Upper lobe of left lung (tissue), 6 donors: ENCODE data around the gene CADPS. TPM values are rescaled to one million over a fixed set of nuclear protein-coding genes. Genes with fewer than 3 reads are reported as not detected.

Source experiments
- ATAC-seq, 2 donors: fragments of 200-7000 bp; cut with Tn5 transposase; one replicate each; pipeline ENCODE4 v1.9.1; 2022; ENCODE audit warnings: mild to moderate bottlenecking in 2 of 2, moderate library complexity in 2 of 2; ENCODE audit not compliant: low FRiP score in 2 of 2
- DNase-seq, 2 donors: peaks; one replicate each; pipeline ENCODE4 v3.0.0-alpha.2; 2019 to 2020
- H3K27ac ChIP-seq, 4 donors: fragments of 200-600 bp; sonication (generic); one replicate each; pipeline ENCODE4 v1.5.1; 2016 to 2019
- H3K27me3 ChIP-seq, 4 donors: fragments of 200-600 bp; sonication (generic); one replicate each; pipeline ENCODE4 v1.5.1; 2017 to 2019
- H3K36me3 ChIP-seq, 4 donors: fragments of 200-600 bp; sonication (generic); one replicate each; pipeline ENCODE4 v1.5.1; 2016 to 2019
- H3K4me1 ChIP-seq, 4 donors: fragments of 200-600 bp; sonication (generic); one replicate each; pipeline ENCODE4 v1.5.1; 2018 to 2019
- H3K4me3 ChIP-seq, 4 donors: fragments of 200-600 bp; sonication (generic); one replicate each; pipeline ENCODE4 v1.5.1; 2017 to 2019; ENCODE audit warnings: mild to moderate bottlenecking in 2 of 4, moderate library complexity in 1 of 4
- H3K9me3 ChIP-seq, 4 donors: fragments of 200-600 bp; sonication (generic); one replicate each; pipeline ENCODE4 v1.5.1; 2018 to 2019
- EP300 ChIP-seq, 4 donors: sonication (generic); formaldehyde crosslinking; IDR thresholded peaks; one replicate each; pipeline ENCODE4 v1.5.1; 2017; ENCODE audit warnings: antibody characterized with exemption in 4 of 4, control low read depth in 2 of 4
- POLR2A ChIP-seq, 4 donors: fragments of 450-650 bp; IDR thresholded peaks; one replicate each; pipeline ENCODE4 v1.5.1; 2016 to 2017; ENCODE audit warnings: antibody characterized with exemption in 4 of 4, mild to moderate bottlenecking in 2 of 4
- POLR2AphosphoS5 ChIP-seq, 2 donors: sonication (generic); formaldehyde crosslinking; IDR thresholded peaks; one replicate each; pipeline ENCODE4 v1.5.1; 2017; ENCODE audit warnings: antibody characterized with exemption in 2 of 2
- WGBS, 2 donors: methylation state at CpG; one replicate each; pipeline ENCODE4 v1.1.5; 2017 to 2018; 5-methylcytosine and 5-hydroxymethylcytosine counted together
- total RNA-seq, 6 donors: library from RNA; depleted of rRNA in 4 of 6; stranded (reverse); fragments of >200 nt in 4 of 6; gene quantifications; one replicate each; pipeline versions ENCODE4 v1.1.0 to v1.2.1, GENCODE V29; 2016 to 2021
- TF ChIP-seq, protein P1 (sequence below), 6 experiments: fragments of 450-650 bp in 4 of 6; fragments of 200-600 bp in 2 of 6; sonication (generic) in 2 of 6; IDR thresholded peaks; one replicate each; pipeline ENCODE4 v1.5.1; 2016 to 2019; ENCODE audit warnings: antibody characterized with exemption in 6 of 6
- donor health status: DM: no; HTN: no; CAD: no; lungs with moderate emphysema.
- donor health status: DM: no; HTN: yes; CAD: no; lungs with severe emphysema.

CADPS gene
- total RNA-seq, 6 donors from 2014 or later = 0.29 to 1.5 (median 1.2) TPM; not detected in 3

DNA sequence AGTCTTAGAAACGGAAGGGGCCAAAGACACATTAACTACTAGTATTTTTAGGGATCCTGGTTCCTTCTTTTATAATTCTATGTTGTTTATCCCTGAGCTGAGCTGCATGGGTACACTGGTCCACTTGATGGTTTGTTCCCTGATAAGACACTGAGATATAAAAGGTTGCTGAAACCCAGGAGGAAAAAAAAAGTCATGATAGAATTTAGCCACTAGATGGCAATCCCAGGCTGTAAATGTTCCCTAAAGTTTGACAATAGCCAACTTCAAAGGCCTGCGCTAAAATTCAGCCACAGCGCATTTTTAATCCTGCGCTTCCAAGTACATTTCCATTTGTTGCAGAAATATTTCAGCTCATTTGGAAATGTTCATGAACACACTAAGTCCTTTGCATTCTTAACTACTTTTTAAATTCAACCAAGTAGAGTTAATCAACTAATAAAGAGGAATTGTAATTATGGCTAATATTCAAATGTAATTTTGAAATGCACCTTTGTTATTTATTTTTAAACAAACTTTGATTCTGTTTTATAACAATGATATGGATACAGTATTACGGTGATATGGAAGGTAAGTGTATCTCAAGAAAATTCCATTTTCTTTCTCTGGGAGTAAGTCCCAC is 252.6 kb downstream of the CADPS start:
- Histone ChIP-seq H3K27me3 (no peaks in the 10 kb centered on the region), H3K27ac (no peak overlapping the region), H3K4me3 (no peak overlapping the region), H3K4me1 (no peaks in the 10 kb centered on the region), H3K9me3 (no peaks in the 10 kb centered on the region), H3K36me3 (no peaks in the 10 kb centered on the region)
- 44 to 45% methylated on average over 5 of the region's 5 CpGs for WGBS, 2 donors
- no peak for TF ChIP-seq POLR2AphosphoS5 (IDR thresholded peaks at IDR 0.05)
- TF ChIP-seq EP300 (IDR thresholded peaks at IDR 0.05) = no peak
- TF ChIP-seq POLR2A (IDR thresholded peaks at IDR 0.05) = no peak
- TF ChIP-seq, protein P1, sequence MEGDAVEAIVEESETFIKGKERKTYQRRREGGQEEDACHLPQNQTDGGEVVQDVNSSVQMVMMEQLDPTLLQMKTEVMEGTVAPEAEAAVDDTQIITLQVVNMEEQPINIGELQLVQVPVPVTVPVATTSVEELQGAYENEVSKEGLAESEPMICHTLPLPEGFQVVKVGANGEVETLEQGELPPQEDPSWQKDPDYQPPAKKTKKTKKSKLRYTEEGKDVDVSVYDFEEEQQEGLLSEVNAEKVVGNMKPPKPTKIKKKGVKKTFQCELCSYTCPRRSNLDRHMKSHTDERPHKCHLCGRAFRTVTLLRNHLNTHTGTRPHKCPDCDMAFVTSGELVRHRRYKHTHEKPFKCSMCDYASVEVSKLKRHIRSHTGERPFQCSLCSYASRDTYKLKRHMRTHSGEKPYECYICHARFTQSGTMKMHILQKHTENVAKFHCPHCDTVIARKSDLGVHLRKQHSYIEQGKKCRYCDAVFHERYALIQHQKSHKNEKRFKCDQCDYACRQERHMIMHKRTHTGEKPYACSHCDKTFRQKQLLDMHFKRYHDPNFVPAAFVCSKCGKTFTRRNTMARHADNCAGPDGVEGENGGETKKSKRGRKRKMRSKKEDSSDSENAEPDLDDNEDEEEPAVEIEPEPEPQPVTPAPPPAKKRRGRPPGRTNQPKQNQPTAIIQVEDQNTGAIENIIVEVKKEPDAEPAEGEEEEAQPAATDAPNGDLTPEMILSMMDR (IDR thresholded peaks at IDR 0.05) = peak in 5 of 6 experiments; percentile 39 to 66 (median 42)
- ATAC-seq = peak in 1 of 2 donors; percentile 55
- no peak for DNase-seq

DNA sequence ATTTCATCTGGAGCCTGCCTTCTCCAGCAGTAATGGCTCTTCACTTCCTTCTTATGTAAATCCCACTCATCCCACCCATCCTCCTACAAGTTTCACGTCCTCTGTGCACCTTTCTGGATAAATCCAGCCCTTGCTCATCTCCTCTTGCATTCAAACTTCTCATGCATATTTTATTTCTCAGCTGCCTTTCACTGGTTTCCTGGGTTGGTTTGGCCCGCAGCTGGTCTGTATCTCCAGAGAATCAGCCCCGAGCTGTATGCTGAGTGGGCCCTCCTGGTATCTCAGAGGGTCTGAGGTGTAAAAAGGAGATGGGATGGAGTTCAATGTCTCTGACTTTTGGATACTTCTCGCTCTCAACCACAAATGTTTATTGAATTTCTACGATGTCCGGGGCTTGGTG is 253.3 kb downstream of the CADPS start:
- 66 to 68% methylated on average over 6 of the region's 6 CpGs for WGBS, 2 donors
- Histone ChIP-seq H3K27me3 (no peaks in the 10 kb centered on the region), H3K9me3 (no peaks in the 10 kb centered on the region), H3K4me3 (no peak overlapping the region), H3K4me1 (no peaks in the 10 kb centered on the region), H3K27ac (no peak overlapping the region), H3K36me3 (no peaks in the 10 kb centered on the region)
- TF ChIP-seq POLR2A (IDR thresholded peaks at IDR 0.05) (no peak), POLR2AphosphoS5 (IDR thresholded peaks at IDR 0.05) (no peak), EP300 (IDR thresholded peaks at IDR 0.05) (no peak)
- TF ChIP-seq, protein P1 (IDR thresholded peaks at IDR 0.05) = no peak
- DNase-seq = no peak
- no peak for ATAC-seq

DNA sequence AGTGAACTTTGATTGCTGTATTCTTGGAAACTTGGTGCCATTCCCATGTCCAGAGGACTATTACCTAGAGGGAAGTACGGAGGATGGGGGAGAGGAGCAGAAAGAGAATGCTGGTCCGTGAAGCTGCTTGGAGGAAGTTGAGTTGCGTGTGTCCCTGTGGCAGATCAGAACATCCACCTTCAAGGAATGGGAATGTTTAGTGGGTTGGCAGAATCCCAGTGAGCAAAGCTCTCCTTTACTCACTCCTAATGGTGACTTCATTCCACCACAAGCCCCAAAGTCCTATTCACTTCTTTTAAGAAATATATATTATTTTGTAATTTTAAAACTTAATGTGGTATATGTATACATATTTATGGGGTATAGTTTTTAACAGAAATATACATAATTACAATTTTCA is 254.0 kb downstream of the CADPS start:
- Histone ChIP-seq H3K4me1 (no peaks in the 10 kb centered on the region), H3K4me3 (no peak overlapping the region), H3K9me3 (no peaks in the 10 kb centered on the region), H3K36me3 (no peaks in the 10 kb centered on the region), H3K27me3 (no peaks in the 10 kb centered on the region), H3K27ac (no peak overlapping the region)
- ATAC-seq (no peak), DNase-seq (no peak)
- TF ChIP-seq EP300 (IDR thresholded peaks at IDR 0.05) (no peak), POLR2A (IDR thresholded peaks at IDR 0.05) (no peak), POLR2AphosphoS5 (IDR thresholded peaks at IDR 0.05) (no peak)
- TF ChIP-seq, protein P1 (IDR thresholded peaks at IDR 0.05) = no peak
- 60 to 62% methylated on average over 3 of the region's 3 CpGs for WGBS, 2 donors

DNA sequence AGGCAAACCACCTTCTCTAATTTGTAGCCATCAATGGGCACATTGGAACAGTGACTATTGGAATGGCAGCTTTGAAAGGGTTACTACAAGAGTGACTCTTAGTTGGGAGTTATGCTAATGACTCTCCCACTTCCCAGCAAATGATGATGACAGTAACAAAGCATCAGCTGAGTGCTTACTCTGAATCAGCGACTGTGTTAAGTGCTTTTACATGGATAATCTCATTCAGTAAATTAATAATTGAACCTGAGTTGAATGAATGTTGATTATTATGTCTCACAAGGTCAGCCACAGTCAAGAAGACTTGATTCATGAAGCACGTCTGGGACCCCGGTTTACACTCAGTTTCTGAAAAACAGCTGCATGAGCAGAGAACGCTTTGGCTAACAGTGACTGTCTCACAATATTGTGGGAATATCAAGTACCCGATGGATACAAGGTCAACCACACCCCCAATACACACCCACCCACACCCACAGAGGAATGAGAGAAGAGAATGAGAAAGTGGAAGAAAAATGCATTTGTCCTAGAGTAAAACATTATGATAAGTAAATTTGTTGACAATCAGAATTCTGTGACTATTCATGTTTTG is 259.9 kb downstream of the CADPS start:
- Histone ChIP-seq H3K27me3 (no peaks in the 10 kb centered on the region), H3K9me3 (no peaks in the 10 kb centered on the region), H3K4me3 (no peak overlapping the region), H3K4me1 (no peaks in the 10 kb centered on the region), H3K36me3 (no peaks in the 10 kb centered on the region), H3K27ac (no peak overlapping the region)
- ATAC-seq (no peak), DNase-seq (no peak)
- WGBS, 2 donors = 49 to 55% methylated on average over 5 of the region's 5 CpGs
- TF ChIP-seq POLR2AphosphoS5 (IDR thresholded peaks at IDR 0.05) (no peak), POLR2A (IDR thresholded peaks at IDR 0.05) (no peak), EP300 (IDR thresholded peaks at IDR 0.05) (no peak)
- TF ChIP-seq, protein P1 (IDR thresholded peaks at IDR 0.05) = no peak

DNA sequence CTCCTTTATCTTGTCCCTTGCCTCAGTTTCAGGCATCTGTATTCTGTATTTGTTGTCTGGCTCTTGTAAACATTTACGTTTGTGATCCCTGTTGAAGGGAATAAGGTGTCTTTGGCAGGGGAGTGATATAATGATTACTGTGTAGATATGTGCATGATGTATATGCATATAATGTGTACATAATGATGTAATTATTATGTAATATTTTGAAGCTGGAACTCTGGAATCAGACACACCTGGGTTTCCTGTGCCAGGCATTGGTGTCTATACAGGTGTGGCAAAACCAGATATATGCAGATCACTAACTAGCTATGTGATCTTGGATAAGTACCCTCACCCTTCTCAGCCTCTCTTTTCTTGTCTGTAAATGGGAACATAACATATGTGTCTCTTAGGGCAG is 260.7 kb downstream of the CADPS start:
- Histone ChIP-seq H3K27ac (no peak overlapping the region), H3K36me3 (no peaks in the 10 kb centered on the region)
- no peak for ATAC-seq

More for the DNA sequence above, 260.7 kb downstream of the CADPS start:
- Histone ChIP-seq H3K9me3 (no peaks in the 10 kb centered on the region), H3K27me3 (no peaks in the 10 kb centered on the region), H3K4me3 (no peak overlapping the region), H3K4me1 (no peaks in the 10 kb centered on the region)
- TF ChIP-seq, protein P1 (IDR thresholded peaks at IDR 0.05) = no peak
- TF ChIP-seq EP300 (IDR thresholded peaks at IDR 0.05) (no peak), POLR2A (IDR thresholded peaks at IDR 0.05) (no peak), POLR2AphosphoS5 (IDR thresholded peaks at IDR 0.05) (no peak)
- DNase-seq = no peak
- WGBS, 2 donors = 70 to 83% methylated on average over 1 of the region's 1 CpG
